ENCODE data around the gene SECISBP2.

The SECISBP2 gene

DNA sequence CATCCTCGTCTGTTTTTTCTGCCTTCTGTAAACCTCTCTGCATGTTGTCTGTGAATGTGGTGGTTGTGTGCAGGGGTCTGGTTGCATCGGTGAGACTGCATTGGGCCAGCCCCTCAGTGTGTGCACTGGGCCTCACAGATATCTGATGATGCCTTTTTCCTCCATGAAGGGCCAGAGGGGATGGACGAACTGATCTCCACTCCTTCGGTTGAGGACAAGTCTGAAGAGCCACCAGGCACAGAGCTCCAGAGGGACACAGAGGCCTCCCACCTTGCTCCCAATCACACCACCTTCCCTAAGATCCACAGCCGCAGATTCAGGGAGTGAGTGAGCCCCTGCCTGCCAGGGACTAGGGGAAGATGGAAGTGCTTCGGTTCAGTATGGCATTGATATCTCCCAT is 31.3 kb downstream of the SECISBP2 start:
- DNase-seq: no peak

DNA sequence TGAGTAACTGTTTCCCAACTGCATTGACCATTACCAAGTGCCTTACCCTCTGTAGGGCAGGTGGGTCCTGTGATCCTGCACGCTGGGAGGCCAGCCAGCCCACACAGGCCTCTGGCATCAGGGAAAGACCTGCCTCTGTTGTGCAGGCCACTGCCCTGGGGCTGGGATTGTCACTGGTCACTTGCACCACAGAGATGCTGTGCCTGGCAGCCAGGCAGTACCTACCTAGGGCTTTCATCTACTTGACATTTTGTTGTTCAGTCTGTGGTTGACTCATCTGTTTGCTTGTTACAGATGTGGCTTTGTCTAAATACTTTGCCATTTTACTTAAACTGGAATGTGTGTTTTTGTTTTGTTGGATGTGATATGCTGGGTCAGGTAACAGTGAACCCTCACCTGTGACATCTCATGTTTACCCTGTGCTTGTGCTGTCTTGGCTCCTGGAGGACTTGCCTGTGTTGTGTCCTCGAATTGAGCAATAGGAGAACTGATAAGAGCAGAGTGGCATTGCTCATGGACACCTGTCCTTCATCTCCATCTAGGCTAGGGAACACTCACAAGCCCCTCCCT is 32.8 kb downstream of the SECISBP2 start:
- DNase-seq: no peak

GRCh38 chr9:89351584-89352300 is 33.4 kb downstream of the SECISBP2 start:
- DNase-seq: no peak

GRCh38 chr9:89352451-89352850 is 34.2 kb downstream of the SECISBP2 start:
- DNase-seq: no peak

DNA sequence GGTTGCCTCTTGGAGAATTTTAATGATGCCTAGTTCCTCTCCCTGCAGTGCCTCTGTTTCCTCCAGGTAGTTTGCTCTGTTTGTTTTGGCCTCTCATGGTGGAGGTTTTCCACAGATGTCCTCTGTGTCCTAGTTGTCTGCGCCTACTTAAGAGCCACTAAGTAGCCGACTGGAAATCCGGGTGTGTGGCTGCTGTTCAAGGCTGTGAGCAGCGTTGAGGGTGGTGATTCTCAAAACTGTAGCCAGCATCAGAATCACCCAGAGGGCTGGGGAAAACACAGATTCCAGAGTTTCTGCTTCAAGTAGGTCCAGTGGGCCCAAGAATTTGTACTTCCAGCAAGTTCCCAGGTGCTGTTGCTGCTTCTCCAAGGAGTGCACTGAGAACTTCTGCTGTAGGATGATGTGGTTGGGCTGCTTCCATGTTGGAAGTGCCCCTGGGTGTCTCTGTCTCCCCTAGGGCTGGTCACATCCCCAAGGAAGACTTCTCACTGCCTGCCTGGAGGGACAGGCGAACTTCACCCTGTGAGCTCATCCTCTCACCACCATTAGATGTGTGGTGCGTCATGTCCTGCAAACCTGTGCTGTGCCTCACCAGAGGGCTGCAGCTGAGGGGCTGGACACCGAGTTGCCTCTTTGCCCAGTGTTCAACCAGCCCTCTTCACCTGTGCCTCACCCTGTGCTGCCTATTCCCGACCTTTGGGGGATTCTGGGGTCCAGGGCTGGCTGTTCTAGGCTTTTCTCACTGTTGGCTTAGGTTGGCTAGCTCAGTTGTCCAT is 34.8 kb downstream of the SECISBP2 start:
- no peak for DNase-seq

DNA sequence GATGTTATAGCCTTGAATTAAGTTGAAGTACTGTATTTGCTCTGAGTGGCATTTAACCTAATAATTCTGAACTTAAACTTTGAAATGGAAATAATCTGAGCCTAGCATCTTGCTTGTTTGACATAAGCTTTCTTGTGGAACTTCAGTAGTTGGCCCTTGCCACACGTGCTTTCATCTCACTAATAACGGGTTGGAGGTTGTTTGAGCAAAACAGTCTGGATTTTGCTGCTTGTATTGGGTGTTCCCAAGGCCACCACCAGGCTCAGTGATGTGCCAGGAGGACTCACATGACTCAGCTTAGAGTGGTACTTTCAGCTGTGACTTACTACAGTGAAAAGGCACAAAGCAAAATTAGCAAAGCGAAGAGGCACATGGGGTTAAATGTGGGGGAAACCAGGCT is 35.7 kb downstream of the SECISBP2 start:
- DNase-seq: no peak

GRCh38 chr9:89354471-89354870 is 36.2 kb downstream of the SECISBP2 start:
- DNase-seq: no peak

DNA sequence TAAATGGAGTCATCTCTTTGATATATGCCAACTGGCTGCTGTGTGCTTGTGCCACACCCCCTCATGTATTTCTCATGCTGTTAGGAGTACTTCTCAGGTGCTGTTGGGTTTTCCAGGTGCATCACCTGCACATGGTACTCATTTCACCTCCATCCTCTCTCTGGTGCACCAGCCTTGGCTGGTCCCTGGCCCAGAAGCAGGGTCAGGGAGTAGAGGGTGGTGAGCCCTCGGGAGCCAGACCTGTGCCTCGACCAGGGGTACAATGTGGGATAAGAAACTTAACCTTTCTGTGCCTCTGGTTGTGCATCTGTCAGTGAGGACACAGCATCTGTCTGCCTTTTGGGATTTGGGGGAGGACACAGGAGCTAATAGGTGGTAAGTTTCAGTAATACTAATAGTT is 38.5 kb downstream of the SECISBP2 start:
- DNase-seq: no peak

GRCh38 chr9:89357331-89358197 is 39.3 kb downstream of the SECISBP2 start:
- no peak for DNase-seq

- DNase-seq: no peak
Observed at GRCh38 chr9:89358376-89358916, 40.1 kb downstream of the SECISBP2 start.

DNA sequence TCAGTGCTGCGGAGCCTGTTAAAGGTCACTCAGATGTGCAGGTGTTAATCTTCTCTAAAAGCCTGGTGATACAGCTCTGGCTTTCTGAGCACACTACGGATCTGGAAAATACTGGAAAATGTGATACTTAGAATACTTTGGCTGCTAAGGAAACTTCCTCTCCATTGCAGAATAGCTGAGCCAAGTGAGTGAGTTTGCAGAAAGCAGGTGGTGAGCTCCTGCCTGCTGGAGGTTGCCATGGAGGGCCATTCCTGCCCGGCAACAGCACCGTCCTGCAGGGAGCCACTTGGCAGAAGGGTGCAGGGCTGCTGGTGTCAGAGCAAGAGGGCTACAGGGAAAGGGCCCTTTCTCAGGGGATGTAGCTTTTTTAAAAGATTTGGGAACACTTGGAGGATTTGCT is 40.7 kb downstream of the SECISBP2 start:
- peak; percentile 22 for DNase-seq

GRCh38 chr9:89359751-89360261 is 41.5 kb downstream of the SECISBP2 start:
- no peak for DNase-seq

- DNase-seq: peak; percentile 66
Observed at GRCh38 chr9:89360465-89360864, 42.2 kb downstream of the SECISBP2 start.

GRCh38 chr9:89361031-89361430 is 42.7 kb downstream of the SECISBP2 start:
- no peak for DNase-seq

GRCh38 chr9:89361816-89362646 is 43.7 kb downstream of the SECISBP2 start:
- DNase-seq: no peak

DNA sequence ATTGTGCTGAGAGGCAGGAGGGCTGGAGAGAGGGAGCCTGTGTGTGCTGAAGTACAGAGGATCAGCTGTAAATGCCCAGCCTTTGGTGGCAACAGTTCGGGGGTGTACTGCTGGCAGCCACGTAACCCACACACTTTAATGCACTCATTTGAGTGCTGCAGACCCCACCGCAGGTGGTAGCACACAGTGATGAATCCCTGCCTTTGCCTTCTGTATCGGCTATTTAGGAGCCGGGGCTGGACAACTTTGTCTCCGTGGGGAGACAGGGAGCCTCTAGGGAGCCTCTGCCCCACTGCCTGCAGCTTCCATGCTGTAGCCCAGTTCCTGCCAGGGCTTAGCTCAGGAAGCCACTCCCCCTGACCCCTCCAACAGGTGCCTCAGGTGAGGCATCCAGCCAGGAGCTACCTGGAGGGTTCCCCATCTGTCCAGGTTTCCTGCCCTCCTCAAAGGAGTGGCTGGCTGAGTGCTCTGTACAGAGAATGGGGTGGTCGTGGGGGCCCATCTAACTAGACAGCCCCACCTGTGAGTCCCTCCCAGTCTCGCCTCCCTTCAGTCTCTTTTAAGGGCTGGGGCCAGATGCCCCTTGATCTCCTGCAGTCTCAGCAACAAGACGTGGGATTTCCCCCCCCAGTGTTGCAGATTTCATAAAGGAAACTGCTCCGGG is 44.5 kb downstream of the SECISBP2 start:
- no peak for DNase-seq

DNA sequence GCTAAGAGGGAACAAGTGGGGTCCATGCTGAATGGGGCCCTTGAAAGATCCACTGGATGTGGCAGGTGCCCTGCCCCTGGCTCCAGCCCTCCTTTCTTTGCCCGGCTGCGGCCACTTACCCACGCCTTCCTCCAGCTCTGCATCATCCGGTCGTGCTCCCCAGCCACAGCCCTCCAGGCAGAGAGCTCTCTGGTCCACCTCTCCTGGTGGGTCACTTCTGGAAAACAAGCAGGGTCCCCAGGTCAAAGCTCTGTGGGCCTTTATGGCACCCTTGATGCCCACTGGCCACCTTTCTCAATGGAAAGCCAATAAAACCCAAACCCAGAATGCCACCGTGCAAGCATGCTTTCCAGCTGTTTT is 45.0 kb downstream of the SECISBP2 start:
- DNase-seq: no peak

GRCh38 chr9:89363921-89364665 is 45.8 kb downstream of the SECISBP2 start:
- DNase-seq: no peak

GRCh38 chr9:89364666-89365531 is 46.6 kb downstream of the SECISBP2 start:
- peak; percentile 50 for DNase-seq

All from NCI-H82 (cell line).